DOHH2 (cell line): ENCODE results near the gene GARNL3.

Experiments used
- EZH2phosphoT487 ChIP-seq: fragments of 200-600 bp; sonication (generic); IDR thresholded peaks from 2 replicates; pipeline ENCODE4 v1.6.1; 2017; ENCODE audit warnings: borderline replicate concordance, mild to moderate bottlenecking, antibody characterized with exemption, low read length, moderate library complexity, mixed read lengths
- TF ChIP-seq, protein P1 (sequence below): fragments of 200-600 bp; sonication (generic); IDR thresholded peaks from one replicate; pipeline ENCODE4 v1.5.1; 2014; ENCODE audit warnings: antibody characterized with exemption, mild to moderate bottlenecking, low read depth, low read length; ENCODE audit not compliant: poor library complexity, severe bottlenecking

DNA sequence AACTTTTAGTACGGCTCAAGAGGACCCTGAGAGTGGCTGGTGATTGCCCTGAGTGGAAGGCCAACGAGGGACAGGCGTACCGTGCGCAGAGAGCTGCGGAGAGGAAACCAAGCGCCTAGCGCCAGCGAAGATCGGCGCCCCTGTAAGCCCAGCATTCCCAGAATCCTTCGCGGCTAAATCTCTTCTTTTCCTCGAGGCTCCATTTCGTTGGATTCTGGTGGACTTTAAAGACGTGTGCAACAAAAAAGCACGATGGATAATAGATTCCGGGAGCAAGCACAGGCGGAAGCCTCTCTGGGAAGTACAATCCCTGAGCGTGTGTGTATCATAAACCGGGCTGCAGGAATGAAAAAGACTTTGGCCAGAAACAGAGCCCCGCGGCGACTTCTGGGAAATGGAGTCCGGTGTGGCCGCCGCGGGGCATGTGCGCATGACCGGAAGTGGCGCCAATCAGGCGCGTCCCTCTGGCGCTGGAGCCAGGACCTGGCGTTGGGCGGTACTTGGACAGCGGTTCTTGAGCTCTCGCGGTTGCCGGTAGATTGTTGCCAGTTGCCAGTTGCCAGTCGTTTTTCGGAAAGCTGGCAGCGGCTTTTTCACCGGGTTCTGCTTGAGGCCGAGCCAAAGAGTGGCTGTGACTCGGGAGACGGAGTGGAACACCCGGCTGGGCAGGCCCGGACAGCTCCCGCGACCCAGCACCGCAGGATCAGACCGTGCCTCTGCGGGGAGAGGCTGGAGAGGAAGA, 159.5 kb downstream of the GARNL3 start, which contains the start of gene ZNF79:
- TF ChIP-seq, protein P1, sequence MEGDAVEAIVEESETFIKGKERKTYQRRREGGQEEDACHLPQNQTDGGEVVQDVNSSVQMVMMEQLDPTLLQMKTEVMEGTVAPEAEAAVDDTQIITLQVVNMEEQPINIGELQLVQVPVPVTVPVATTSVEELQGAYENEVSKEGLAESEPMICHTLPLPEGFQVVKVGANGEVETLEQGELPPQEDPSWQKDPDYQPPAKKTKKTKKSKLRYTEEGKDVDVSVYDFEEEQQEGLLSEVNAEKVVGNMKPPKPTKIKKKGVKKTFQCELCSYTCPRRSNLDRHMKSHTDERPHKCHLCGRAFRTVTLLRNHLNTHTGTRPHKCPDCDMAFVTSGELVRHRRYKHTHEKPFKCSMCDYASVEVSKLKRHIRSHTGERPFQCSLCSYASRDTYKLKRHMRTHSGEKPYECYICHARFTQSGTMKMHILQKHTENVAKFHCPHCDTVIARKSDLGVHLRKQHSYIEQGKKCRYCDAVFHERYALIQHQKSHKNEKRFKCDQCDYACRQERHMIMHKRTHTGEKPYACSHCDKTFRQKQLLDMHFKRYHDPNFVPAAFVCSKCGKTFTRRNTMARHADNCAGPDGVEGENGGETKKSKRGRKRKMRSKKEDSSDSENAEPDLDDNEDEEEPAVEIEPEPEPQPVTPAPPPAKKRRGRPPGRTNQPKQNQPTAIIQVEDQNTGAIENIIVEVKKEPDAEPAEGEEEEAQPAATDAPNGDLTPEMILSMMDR, result no peak
- TF ChIP-seq EZH2phosphoT487, result no peak
